HG02642 (cell line): ENCODE measurements around the gene OSBPL10.
"Not testable (repeated sequence)": the region's sequence is repeated elsewhere in the genome, so short reads cannot be mapped to it uniquely, and the experiment has no call there.

Source experiments
- ATAC-seq: cut with Tn5 transposase; IDR thresholded peaks from one replicate; pipeline ENCODE4 v1.9.1; 2021; ENCODE audit warnings: mild to moderate bottlenecking; ENCODE audit not compliant: unreplicated experiment, poor library complexity

The OSBPL10 gene, protein sequence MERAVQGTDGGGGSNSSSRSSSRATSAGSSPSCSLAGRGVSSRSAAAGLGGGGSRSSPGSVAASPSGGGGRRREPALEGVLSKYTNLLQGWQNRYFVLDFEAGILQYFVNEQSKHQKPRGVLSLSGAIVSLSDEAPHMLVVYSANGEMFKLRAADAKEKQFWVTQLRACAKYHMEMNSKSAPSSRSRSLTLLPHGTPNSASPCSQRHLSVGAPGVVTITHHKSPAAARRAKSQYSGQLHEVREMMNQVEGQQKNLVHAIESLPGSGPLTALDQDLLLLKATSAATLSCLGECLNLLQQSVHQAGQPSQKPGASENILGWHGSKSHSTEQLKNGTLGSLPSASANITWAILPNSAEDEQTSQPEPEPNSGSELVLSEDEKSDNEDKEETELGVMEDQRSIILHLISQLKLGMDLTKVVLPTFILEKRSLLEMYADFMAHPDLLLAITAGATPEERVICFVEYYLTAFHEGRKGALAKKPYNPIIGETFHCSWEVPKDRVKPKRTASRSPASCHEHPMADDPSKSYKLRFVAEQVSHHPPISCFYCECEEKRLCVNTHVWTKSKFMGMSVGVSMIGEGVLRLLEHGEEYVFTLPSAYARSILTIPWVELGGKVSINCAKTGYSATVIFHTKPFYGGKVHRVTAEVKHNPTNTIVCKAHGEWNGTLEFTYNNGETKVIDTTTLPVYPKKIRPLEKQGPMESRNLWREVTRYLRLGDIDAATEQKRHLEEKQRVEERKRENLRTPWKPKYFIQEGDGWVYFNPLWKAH

DNA sequence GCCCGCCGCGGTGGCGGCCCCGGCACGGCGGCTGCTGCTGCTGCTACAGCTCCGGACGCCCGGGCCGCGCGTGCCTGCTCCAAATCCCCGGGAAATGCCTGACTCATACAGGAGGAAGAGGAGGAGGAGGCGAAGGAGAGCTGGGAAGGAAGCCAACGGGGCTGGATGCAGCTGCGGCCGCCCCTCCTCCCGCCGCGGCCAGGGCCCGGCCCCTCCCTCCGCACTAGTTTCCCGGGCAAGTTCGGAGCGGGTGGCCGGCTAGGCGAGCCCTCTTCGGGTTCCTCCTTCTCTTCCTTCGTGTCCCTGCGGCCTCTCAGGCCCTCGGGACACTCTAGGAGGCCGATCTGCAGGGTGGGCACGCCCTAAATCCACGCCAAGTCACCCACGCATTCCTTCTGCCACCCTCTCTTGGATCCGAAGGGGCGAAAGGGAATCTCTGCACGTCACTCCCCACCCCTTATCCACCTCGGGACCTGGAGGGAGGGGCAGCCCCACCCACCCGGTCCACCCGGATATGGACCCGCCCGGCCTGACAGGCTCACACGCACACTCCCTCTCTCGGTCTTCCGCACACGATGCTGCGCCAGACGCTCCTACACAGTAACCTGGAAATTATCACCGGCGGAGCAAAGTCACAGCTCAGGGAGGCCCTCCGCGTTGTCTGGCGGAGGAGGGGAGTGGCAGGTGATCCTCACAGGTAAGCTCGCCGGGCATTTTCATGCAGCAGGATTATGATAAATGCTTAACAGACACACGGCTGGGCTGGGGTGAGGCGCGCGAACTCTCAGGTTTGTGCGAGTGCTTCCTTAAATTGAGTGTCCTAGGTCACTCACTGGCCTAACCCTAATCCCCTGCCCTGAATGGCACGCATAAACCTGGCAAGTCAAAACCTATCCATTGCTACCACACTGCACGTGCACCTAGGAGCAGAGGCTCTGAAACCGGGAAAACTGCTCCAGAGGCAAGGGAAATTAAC, at the start of gene OSBPL10, which contains the start of gene ZNF860:
TSS of gene OSBPL10 (minus strand) at position 57 of the 976 bp plus-strand sequence. CDS start 83 bp downstream, outside the sequence.
TSS of gene ZNF860 (plus strand) at position 545 of the 976 bp plus-strand sequence. CDS start 7,330 bp downstream, outside the sequence.
- ATAC-seq, result peak; percentile 36

DNA sequence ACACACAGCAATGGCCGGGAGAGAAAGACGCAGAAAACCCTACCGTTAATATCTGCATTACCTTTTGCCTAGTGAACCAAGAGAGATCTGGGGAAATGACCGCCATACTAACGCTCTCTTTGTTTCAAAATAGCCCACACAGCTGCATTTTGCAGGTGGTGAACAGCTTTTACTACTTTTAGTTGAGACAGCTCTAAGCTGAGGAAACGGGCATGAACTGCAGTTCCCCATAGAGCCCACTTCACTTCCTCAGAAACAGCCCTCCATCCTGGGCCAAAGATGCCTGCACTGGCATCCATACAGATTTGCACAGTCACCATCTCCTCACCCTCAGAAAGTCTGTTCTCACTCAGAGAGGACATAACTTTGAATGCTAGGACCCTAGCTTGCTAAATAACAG, 45.5 kb upstream of the OSBPL10 start:
- ATAC-seq, result no peak

DNA sequence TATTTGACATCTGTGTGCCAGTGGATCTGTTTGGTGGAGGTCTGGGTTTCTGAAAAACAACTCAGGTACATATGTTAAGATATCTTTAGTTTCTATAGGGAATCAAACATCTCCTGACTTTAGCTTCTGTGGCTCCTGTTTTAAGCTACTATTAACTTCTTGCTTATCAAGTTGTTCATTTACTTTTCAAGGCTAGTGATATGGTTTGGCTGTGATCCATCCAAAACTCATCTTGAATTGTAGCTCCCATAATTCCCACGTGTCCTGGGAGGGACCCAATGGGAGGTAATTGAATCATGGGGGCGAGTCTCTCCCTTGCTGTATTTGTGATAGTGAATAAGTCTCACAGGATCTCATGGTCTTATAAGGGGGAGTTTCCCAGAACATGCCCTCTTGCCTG, 41.9 kb upstream of the OSBPL10 start:
- no peak for ATAC-seq

DNA sequence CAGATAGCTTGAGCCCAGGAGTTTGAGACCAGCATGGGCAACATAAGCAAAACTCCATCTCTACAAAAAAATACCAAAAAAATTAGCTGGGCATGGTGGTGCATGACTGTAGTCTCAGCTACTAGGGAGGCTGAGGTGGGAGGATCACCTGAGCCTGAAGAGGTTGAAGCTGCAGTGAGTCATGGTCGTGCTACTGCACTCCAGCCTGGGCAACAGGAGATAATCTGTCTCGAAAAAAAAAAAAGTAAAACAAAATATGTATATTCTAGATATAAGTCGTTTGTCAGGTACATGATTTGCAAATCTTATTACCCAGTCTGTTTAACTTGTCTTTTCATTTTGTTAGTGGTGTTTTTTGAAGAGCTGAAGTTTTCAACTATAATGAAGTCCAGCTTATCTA, 40.7 kb upstream of the OSBPL10 start:
- ATAC-seq, result no peak

DNA sequence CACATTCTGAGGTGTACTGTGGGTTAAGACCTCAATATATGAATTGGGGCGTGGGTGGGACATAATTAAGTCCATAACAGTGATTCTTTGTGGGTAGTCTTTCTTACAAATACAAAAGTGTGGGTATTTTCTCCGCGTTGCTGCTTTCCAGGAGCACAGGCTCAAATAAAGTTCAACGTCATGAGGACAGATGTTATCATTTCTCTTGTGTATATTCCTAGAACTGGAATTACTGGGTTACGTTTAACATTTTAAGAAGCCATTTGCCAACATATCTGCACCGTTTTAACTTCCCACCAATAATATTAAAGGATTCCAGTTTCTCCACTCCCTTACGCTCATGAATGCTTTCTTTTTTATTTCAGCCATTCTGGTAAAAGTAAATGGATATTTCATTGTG, 40.1 kb upstream of the OSBPL10 start:
- ATAC-seq, result no peak

DNA sequence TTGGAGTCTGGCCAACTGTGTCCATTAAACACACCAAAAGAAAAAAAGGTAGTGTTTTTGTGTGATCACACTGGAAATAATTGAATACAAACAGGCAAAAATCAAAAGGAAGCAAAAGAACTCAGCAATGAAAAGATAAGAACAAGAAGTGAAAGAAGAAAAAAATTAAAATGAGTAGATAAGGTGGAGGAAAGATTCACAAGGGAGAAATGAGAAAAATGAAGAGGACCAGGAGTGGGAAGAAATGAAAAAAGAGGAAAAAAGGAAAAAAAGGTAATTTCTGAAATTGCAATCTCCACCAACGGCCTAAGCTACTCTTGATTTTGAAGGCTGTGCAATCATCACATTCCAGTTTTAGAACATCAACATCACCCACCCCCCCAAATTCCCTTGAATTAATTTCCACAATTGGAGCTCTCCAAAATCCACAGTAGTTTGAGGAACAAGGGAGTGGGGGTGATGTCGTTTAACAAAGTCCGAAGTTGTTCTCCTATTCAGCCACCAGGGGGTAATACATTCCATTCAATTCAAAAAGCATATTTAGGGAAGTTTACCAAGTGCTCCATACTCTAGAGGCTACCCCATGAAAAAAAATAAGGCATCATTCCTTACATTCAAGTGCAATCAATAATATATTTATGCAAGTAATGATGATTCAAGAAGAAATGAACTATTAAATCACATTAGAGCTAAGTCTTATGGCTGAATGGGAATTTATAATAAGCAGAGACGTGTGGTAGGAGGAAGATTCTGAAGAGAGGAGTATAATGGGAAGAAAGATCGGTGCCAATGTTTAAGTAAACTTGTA, 37.9 kb upstream of the OSBPL10 start:
- peak; percentile 52 for ATAC-seq

DNA sequence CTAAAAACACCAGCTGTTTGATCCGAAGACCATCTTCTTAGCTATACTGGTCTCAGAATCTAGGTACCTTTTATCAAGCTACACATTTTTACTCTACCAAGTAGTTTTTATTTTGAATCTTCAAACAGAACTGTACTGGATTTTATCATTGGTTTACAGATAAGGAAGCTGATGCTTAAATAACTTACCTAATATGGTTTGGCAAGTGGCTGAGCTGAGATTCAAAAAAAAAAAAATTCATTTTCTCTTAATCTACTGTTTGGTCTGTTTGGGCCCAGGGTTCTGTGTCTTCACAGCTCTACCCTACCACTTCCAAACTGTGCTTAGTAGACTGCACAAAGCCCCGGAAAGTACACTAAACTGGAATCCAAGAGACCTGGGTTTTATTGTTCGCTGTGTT, 36.2 kb upstream of the OSBPL10 start:
- no peak for ATAC-seq

DNA sequence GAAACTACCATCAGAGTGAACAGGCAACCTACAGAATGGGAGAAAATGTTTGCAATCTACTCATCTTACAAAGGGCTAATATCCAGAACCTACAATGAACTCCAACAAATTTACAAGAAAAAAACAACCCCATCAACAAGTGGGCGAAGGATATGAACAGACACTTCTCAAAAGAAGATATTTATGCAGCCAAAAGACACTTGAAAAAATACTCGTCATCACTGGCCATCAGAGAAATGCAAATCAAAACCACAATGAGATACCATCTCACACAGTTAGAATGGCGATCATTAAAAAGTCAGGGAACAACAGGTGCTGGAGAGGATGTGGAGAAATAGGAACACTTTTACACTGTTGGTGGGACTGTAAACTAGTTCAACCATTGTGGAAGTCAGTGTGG, 34.6 kb upstream of the OSBPL10 start:
- ATAC-seq, result not testable (repeated sequence)

DNA sequence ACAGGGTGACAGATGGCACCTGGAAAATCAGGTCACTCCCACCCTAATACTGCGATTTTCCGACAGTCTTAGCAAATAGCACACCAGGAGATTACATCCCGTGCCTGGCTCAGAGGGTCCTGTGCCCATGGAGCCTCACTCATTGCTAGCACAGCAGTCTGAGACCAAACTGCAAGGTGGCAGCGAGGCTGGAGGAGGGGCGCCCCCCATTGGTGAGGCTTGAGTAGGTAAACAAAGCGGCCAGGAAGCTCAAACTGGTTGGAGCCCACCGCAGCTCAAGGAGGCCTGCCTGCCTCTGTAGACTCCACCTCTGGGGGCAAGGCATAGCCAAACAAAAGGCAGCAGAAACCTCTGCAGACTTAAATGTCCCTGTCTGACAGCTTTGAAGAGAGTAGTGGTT, 29.6 kb upstream of the OSBPL10 start:
- ATAC-seq, result not testable (repeated sequence)

DNA sequence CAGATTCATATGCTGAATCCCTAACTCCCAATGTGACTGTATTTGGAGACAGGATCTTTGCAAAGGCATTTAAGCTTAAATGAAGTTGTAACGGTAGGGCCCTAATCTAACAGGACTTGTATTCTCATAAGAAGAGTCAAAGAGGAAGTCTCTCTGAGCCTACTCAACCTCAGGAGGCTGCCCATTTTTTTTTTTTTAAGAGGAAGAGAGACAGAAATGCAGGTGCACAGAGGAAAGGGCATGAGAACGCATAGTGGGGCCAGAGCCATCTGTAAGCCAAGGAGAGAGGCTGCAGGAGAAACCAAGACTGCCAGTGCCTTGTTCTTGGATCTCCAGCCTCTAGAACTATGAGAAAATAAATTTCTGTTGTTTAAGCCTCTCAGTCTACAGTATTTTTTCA, 28.9 kb upstream of the OSBPL10 start:
- ATAC-seq, result no peak

DNA sequence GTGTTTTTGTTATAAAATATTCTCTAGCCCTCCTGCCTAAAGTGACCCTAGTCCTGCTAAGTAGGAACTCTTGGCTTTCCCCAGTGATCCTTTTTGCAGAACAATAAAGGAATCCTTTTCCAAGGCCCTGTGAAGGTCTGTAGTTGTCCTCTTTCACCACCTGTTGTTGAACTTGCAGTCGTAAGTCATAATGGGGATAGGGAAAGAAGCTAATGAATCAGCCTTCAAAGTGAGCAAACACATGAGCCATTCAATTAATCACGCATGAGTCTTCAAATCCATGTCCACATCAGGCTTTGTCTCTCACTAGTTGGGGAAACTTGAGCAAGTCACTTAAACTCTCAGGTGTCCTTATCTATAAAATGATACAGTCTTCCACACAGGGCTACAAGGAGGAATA, 28.0 kb upstream of the OSBPL10 start:
- ATAC-seq, result no peak

DNA sequence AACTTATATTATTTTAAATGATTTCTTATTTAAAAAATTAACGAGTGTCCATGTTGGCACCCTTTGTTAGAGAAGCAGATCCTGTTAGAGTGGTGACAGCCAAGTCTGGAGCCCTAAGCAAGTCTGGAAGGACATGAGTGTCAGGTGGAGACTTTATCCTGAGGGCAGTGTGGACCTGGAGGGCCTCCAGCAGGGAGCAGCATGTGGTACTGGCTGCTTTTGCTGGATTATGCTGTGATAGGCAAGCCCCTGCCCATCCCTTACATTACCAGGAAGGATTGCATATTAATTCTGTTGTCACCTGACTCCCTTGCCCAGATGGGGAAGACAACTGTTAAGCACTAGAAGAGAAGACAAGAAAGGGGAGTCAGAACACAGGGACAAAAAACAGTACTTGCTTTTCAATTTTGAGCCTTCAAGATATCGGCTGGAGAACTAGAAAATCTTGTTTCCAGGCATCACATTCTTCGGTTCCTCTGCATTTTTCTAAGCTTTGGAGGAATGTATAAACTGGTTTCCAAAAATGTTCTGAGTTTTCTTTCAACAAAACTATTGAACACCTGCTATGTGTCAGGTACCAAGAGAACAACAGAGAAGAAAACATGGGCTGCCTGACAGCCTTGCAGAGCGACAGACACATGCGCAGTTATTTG, 23.2 kb upstream of the OSBPL10 start:
- ATAC-seq, result no peak

DNA sequence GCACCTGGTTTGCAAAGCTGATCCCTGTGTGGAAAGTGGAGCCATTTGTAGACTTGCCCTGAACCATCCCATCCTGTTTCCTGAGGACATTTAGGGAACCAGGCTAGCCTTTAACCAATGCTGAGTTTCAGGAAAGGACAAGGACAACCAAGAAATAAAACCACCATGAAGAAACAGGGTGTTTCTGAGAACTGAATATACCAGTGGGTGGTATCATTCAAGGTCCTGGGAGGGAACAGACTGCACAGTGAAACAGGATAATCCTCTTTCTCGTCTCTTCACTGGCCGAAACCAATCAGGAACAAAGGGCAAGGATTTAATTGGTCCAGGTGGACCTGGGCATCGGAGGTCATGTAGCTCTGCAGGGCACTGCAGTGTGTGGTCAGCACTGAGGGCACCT, 22.3 kb upstream of the OSBPL10 start:
- ATAC-seq, result no peak

DNA sequence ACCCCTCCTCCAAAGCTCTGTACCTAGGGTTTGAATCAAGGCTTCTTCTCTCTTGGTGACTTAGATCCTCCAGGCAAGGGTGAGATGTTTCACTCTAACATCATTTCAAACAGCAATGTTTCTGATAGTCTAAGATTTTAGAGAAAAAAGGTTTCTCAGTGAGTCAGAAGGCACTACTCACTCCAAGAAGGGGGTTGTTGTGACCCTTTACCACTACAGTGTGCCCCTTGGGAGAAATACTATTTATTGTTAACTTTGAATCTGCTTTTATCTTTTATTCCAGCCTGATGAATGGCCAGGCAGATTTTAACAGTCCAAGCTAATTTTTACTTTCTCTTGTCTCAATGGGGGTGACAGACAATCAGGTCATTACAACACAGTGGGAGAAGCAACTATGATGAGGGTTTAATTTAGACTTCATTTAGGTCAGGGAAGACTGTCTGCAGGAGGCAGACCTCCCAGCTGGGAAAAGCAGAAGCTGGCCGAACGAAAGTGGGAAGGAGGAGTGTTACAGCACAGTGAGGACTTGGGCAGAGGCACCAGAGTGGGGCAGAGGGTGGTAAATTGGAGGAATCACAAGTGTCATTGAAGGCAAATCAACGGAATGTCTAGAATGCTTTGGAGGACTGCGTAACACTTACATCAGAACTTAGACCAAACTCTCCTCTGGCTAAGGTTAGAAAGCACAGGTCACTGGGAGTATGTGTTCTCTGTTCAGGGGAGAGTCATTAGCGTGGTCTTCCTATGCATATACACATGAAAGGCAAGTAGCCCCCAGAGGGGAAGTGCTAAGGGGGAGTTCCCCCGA, 21.7 kb upstream of the OSBPL10 start:
- ATAC-seq, result no peak

DNA sequence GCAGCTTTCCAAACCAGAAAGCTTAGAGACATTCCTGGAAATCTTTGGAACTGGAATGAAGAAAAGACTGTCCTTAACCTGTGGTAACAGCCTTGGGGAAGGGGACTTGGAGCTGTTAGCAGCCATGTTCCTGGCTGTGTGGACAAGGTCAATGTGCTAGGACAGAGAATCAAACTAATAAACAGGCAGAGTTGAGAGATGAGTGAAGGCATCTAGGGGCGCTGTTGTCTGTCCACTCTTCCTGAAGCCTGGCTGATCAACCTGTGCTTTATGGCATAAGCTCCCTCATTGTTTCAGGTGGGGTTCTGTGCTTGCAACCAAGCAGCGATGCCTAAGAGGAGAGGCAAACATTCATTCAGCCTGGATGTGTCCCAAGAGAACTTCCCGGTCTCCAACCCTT, 19.8 kb upstream of the OSBPL10 start:
- no peak for ATAC-seq

DNA sequence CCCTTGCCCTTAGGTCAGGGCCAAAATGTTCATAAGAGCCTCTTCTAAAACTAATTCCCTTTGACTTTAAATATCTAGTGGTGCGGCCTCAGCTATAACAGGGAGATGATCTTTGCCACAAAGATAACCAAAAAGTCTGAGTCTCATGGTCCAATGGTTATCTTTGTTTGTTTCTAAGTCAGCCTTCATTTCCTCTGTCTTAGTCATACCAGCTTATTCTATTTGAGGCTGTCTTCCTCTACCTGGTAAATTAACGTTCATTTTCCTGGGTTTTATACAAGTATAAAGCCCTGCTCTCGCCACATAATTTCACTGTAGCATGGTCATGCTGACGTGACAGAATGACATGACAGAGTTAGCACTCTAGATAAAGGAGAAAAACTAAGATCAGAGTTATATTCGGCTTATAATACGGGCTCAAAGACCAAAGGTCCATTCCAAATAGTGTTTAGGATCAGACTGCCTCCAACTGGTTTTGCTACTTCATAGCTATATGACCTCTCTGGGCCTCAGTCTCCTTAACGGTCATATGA, 18.9 kb upstream of the OSBPL10 start:
- no peak for ATAC-seq

DNA sequence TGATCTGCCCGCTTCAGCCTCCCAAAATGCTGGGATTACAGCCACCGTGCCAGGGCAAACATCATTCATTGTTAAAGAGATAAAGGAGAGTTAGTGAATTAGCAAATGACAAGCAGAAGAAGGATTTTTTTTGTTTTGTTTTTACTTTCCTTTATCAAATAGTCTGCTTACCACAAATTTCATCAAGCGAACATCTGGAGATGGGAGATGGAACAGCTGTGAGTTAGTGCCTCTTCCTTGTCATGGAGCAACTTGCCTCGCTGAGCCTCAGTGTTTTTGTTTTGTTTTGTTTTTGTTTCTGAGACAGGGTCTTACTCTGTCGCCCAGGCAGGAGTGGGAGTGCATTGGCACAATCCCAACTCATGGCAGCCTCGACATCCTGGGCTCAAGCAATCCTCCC, 16.4 kb upstream of the OSBPL10 start:
- ATAC-seq, result no peak

DNA sequence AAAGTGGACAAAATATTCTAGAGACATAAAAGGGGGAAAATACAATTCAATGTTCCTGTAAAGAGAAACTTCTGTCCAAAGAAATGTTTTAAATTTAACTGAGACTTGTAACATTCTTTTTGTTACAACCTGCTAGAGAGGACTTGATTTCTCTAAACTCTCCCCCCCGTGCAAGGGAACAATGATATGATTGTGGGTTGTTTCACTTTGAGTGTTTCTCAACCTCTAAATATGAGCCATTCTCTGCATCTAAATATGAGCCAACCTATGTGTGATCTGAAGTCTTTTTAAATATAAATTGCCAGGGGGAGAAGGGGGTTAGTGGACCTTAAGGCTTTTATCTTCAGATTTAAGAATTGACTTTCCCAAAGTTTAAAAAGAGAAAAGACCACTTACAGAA, 15.1 kb upstream of the OSBPL10 start:
- no peak for ATAC-seq
